Fibroblast of villous mesenchyme (primary cell): Measurements from ENCODE around the gene HOXA4. TPM values are rescaled to one million over a fixed set of nuclear protein-coding genes. Genes with fewer than 3 reads are reported as not detected.

Experiments
- DNase-seq: peaks from one replicate; pipeline ENCODE4 v3.0.0-alpha.2; 2010; ENCODE audit warnings: low read depth
- H3K4me3 ChIP-seq: 2 replicates; pipeline ENCODE4 v1.5.1; 2011; ENCODE audit warnings: low read depth, mild to moderate bottlenecking, low read length
- CTCF ChIP-seq: IDR thresholded peaks from 2 replicates; pipeline ENCODE4 v1.5.1; 2012; ENCODE audit warnings: low read depth, mild to moderate bottlenecking, low read length; ENCODE audit not compliant: insufficient read depth
- total RNA-seq: library from RNA; depleted of rRNA; stranded (reverse); fragments of >200 nt; gene quantifications from 2 replicates; pipeline ENCODE4 v1.2.3, GENCODE V29; 2012

Gene HOXA4
- total RNA-seq, 1 donor, result 1.3 TPM

GRCh38 chr7:27123007-27123476 is 7.5 kb downstream of the HOXA4 start:
- H3K4me3 ChIP-seq, result no peak overlapping the region
- DNase-seq, result no peak
- no peak for TF ChIP-seq CTCF

- no peak for DNase-seq
- no peak for TF ChIP-seq CTCF
- H3K4me3 ChIP-seq, result no peak overlapping the region
Measured at GRCh38 chr7:27122077-27122910, 8.3 kb downstream of the HOXA4 start.

GRCh38 chr7:27121684-27122076 is 8.9 kb downstream of the HOXA4 start:
- TF ChIP-seq CTCF, result no peak
- no peak overlapping the region for H3K4me3 ChIP-seq
- DNase-seq, result no peak

- H3K4me3 ChIP-seq, result no peak overlapping the region
- DNase-seq, result no peak
- TF ChIP-seq CTCF, result no peak
Measured at GRCh38 chr7:27119412-27119911, 11.1 kb downstream of the HOXA4 start.

GRCh38 chr7:27118580-27118979 is 12.0 kb downstream of the HOXA4 start:
- DNase-seq, result no peak
- TF ChIP-seq CTCF, result no peak
- H3K4me3 ChIP-seq, result no peak overlapping the region

GRCh38 chr7:27117887-27118491 is 12.6 kb downstream of the HOXA4 start:
- TF ChIP-seq CTCF, result no peak
- no peak overlapping the region for H3K4me3 ChIP-seq
- no peak for DNase-seq
